ENCODE results near the gene PBX3. TPM values are rescaled to one million over a fixed set of nuclear protein-coding genes. Genes with fewer than 3 reads are reported as not detected.

Gene PBX3
- total and polyA plus RNA-seq, 9 of the 15 experiments (the other 6 are each of a cell fraction or from before 2014, with no cell fraction given) = 0.14 to 5.8 (median 0.92) TPM

- Histone ChIP-seq H3K36me3 (ENCODE audit: control insufficient read depth, insufficient read depth, low read length) (no peaks in the 10 kb centered on the region), H3K4me1 (replicated peaks in 1 of 2; ENCODE audit: control insufficient read depth in 2 of 2, insufficient read depth in 2 of 2, low read length in 2 of 2) (no peaks in the 10 kb centered on the region), H3K79me2 (ENCODE audit: control insufficient read depth, insufficient read depth, low read length) (no peaks in the 10 kb centered on the region), H3K27me3 (ENCODE audit: control insufficient read depth in 2 of 2, insufficient read depth in 2 of 2, low read length in 2 of 2) (peaks cover 4 to 7% of the 10 kb centered on the region in 2 experiments; a peak in 3 of 5 replicates), H2AFZ (ENCODE audit: low read depth, low read length) (no peak overlapping the region), H3K9me1 (ENCODE audit: control insufficient read depth, insufficient read depth, low read length) (no peaks in the 10 kb centered on the region), H3K27ac (ENCODE audit: extremely low read depth, low read depth, low read length) (no peak overlapping the region), H3K9me3 (replicated peaks; ENCODE audit: control insufficient read depth, insufficient read depth, low read depth, low read length) (no peaks in the 10 kb centered on the region), H4K20me1 (replicated peaks; ENCODE audit: control insufficient read depth, insufficient read depth, low read length) (no peaks in the 10 kb centered on the region), H3K9ac (ENCODE audit: insufficient read depth in 1 of 2, low read depth in 2 of 2, low read length in 2 of 2) (no peak overlapping the region), H3K4me3 (no peak overlapping the region), H3K4me2 (ENCODE audit: insufficient read depth, low read length) (no peak overlapping the region)
- CTCF ChIA-PET (ENCODE audit: low intra/inter-chr PET ratio) = no interaction called here
- in situ Hi-C loops (cut with MboI) = no loop called here
- 7% methylated on average over 3 of the region's 3 CpGs for WGBS (ENCODE audit: insufficient coverage, low coverage, missing lambda C conversion rate)
- TF ChIP-seq RBM17 (IDR thresholded peaks at IDR 0.05; ENCODE audit: borderline replicate concordance, low read depth, low read length) (no peak), RBM15 (IDR thresholded peaks at IDR 0.05; ENCODE audit: insufficient read depth, low read length) (no peak), MXI1 (IDR thresholded peaks at IDR 0.05; ENCODE audit: low read depth, low read length) (no peak), RBM25 (IDR thresholded peaks at IDR 0.05; ENCODE audit: low read depth, low read length, severe bottlenecking) (no peak), HDAC6 (IDR thresholded peaks at IDR 0.05; ENCODE audit: low read depth, low read length) (no peak), KDM4B (IDR thresholded peaks at IDR 0.05; ENCODE audit: borderline replicate concordance in 2 of 2, low read depth in 1 of 2) (no peak), NCOA1 (IDR thresholded peaks at IDR 0.05; ENCODE audit: low read depth) (no peak), RFX5 (IDR thresholded peaks at IDR 0.05; ENCODE audit: low read depth, low read length) (no peak), FOXP4 (CRISPR knock-in tag; IDR thresholded peaks at IDR 0.05; ENCODE audit: borderline replicate concordance) (no peak), RBFOX2 (IDR thresholded peaks at IDR 0.05; ENCODE audit: low read depth, low read length) (no peak)
- POLR2A ChIA-PET = interaction anchor here (0.6 kb wide), 1 partner anchor 8 kb away, joined by 3 read pairs; no protein-coding TSS in a partner anchor
- no peak for FAIRE-seq
- BruUV-seq (replicated peaks) = no TSS peak
- no peak for DNase-seq (ENCODE audit: extremely low read depth in 1 of 4, low spot score in 3 of 4)
- intact Hi-C loops (cut with micrococcal nuclease) = no loop called here
- no peak for ATAC-seq
Observed at GRCh38 chr9:125764198-125764597, 17.0 kb downstream of the PBX3 start.
